GM03348 (cell line): Measurements from ENCODE around the gene ATG9B.
A peak's percentile ranks its signal among the peaks of the same experiment; 100 is the strongest.

Experiments used
- DNase-seq: peaks from one replicate; pipeline ENCODE4 v3.0.0; 2012; ENCODE audit warnings: low spot score

Gene ATG9B

DNA sequence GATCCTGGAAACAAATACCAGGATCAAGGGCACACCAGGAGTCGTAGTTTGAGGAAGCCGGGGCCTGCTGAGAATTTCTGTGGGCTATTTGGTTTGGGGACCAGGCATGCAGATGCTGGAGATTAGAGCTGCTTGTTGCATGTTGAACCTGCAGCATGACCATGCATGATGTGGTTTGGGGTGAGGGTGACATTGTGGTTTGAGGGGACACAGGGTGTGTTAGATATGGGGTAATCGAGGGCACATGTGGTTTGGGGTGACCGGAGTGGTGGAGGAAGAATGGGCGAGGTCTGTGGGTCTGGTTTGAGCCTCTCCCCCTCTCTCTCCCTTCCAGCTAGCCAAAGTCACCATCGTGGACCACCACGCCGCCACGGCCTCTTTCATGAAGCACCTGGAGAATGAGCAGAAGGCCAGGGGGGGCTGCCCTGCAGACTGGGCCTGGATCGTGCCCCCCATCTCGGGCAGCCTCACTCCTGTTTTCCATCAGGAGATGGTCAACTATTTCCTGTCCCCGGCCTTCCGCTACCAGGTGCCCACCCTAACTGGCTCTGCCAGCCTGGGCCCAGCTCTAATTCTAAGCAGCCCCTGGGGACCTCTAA, 23.3 kb downstream of the ATG9B start:
- DNase-seq, result no peak

GRCh38 chr7:150999497-151000230, 24.6 kb downstream of the ATG9B start:
- DNase-seq, result no peak

DNA sequence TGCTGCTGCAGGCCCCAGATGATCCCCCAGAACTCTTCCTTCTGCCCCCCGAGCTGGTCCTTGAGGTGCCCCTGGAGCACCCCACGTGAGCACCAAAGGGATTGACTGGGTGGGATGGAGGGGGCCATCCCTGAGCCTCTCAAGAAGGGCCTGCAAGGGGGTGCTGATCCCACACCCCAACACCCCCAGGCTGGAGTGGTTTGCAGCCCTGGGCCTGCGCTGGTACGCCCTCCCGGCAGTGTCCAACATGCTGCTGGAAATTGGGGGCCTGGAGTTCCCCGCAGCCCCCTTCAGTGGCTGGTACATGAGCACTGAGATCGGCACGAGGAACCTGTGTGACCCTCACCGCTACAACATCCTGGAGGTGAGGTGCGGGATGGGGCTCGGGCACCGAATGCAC, 25.3 kb downstream of the ATG9B start:
- no peak for DNase-seq

DNA sequence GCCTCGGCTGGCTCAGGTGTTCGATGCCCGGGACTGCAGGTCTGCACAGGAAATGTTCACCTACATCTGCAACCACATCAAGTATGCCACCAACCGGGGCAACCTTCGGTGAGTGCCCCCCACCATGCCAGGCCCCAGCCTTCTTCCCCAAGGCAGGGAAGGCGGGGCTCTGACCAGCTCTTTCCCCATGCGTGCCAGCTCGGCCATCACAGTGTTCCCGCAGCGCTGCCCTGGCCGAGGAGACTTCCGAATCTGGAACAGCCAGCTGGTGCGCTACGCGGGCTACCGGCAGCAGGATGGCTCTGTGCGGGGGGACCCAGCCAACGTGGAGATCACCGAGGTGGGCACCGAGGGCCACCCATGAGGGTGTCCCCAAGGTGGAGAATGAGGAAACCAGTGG, 26.0 kb downstream of the ATG9B start:
- no peak for DNase-seq

GRCh38 chr7:150997817-150998216, 26.5 kb downstream of the ATG9B start:
- no peak for DNase-seq

DNA sequence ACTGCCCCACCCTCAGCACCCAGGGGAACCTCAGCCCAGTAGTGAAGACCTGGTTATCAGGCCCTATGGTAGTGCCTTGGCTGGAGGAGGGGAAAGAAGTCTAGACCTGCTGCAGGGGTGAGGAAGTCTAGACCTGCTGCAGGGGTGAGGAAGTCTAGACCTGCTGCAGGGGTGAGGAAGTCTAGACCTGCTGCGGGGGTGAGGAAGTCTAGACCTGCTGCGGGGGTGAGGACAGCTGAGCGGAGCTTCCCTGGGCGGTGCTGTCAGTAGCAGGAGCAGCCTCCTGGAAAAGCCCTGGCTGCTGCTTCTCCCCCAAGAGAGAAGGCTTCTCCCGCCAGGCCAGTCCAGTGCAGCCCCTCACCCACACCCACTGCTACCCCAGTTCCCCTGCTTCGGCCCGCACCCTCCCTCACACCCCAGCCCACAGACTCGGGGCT, 27.2 kb downstream of the ATG9B start:
- no peak for DNase-seq

DNA sequence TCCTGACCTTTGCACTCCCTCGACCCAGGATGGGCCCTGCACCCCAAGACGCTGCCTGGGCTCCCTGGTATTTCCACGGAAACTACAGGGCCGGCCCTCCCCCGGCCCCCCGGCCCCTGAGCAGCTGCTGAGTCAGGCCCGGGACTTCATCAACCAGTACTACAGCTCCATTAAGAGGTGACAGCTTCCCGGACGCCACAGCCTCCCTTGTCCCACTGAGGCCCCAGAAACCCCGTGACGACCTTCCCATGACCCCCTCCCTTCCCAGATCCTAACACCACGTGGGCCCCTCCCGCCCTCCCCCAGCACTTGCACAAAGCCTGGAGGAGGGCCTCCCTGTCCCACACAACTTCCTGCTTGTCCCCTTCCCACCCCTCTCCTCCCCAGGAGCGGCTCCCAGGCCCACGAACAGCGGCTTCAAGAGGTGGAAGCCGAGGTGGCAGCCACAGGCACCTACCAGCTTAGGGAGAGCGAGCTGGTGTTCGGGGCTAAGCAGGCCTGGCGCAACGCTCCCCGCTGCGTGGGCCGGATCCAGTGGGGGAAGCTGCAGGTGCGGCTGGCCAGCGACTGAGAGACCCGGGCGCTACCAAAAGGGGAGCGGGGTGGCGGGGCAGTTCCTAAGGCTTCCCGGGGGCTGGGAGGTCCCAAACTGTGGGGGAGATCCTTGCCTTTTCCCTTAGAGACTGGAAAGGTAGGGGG, 27.8 kb downstream of the ATG9B start:
- DNase-seq, result no peak

DNA sequence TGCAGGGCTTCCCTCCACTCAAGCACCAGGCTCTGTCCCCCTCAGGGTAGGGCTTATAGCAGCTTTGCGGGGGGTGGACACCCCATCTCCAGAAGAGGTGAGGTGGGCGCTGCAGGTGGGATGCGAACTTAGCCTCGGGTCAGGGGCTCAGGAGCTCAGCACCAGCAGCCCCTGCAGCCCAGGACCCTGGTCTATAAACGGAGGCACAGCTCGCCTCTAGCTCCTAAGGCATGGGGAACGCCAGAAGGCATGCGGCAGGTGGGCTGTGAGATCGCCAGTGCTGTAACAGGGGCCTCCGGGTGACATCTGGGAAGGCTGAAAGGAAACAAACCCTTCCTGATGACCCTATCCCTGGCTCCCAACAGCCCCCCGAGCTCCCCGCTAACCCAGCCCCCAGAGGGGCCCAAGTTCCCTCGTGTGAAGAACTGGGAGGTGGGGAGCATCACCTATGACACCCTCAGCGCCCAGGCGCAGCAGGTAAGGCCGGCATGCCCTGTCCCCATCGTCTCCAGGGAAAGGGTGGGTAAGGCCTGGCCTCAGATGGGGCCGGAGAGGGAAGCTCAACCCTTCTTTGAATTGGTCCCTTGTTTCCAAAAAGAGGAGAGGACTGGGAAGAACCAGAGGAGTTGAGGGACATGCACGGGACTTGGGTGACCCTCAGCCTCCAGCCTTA, 29.3 kb downstream of the ATG9B start:
- no peak for DNase-seq

- no peak for DNase-seq
Measured at GRCh38 chr7:150994141-150994837, 30.0 kb downstream of the ATG9B start.

DNA sequence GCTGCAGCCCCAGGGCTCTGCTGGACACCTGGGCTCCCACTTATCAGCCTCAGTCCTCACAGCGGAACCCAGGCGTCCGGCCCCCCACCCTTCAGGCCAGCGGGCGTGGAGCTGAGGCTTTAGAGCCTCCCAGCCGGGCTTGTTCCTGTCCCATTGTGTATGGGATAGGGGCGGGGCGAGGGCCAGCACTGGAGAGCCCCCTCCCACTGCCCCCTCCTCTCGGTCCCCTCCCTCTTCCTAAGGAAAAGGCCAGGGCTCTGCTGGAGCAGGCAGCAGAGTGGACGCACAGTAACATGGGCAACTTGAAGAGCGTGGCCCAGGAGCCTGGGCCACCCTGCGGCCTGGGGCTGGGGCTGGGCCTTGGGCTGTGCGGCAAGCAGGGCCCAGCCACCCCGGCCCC, 30.8 kb downstream of the ATG9B start:
- DNase-seq, result no peak

DNA sequence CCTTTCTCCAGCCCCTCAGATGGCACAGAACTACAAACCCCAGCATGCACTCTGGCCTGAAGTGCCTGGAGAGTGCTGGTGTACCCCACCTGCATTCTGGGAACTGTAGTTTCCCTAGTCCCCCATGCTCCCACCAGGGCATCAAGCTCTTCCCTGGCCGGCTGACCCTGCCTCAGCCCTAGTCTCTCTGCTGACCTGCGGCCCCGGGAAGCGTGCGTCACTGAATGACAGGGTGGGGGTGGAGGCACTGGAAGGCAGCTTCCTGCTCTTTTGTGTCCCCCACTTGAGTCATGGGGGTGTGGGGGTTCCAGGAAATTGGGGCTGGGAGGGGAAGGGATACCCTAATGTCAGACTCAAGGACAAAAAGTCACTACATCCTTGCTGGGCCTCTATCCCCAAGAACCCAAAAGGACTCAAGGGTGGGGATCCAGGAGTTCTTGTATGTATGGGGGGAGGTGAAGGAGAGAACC, 31.4 kb downstream of the ATG9B start:
- no peak for DNase-seq

GRCh38 chr7:150992051-150992640, 32.1 kb downstream of the ATG9B start:
- no peak for DNase-seq

DNA sequence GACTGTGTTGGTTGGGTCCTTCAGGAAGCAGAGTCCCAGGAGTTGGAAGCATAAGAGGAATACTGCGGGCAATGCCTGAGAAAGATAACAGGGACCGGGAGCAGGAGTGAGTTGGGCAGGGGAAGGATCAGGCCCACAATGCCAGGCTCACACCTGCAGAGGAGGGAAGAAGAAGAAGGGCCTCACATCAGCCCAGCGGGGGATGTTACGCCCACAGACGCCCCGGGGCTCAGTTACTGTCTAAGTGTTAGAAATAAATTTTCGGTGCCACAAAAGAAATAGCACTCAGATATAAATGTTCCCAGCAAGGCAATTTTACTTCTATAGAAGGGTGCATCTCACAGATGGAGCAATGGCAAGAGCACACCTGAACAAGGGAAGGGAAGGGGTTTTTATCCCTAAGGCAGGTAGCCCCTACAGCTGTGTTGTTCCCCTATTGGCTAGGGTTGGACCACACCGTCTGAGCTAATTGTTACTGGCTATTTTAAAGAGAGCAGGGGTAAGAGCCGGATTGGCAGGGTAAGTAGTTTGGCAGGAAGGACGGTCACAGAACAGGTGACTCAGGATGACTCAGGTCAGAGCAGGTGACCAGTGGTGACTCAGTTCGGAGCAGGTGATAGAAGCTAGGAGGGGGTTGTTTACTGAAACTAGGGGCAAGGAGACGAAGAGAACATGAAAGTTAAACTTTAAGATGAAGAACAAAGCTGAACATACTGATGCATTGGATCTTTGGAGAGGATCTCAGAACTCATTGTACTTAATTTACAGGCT, 33.7 kb downstream of the ATG9B start, which contains the start of gene NOS3:
Gene NOS3, plus strand, starts transcription at position 602 of the 771 bp plus-strand sequence. CDS start 2,787 bp downstream, outside the sequence.
- no peak for DNase-seq

DNA sequence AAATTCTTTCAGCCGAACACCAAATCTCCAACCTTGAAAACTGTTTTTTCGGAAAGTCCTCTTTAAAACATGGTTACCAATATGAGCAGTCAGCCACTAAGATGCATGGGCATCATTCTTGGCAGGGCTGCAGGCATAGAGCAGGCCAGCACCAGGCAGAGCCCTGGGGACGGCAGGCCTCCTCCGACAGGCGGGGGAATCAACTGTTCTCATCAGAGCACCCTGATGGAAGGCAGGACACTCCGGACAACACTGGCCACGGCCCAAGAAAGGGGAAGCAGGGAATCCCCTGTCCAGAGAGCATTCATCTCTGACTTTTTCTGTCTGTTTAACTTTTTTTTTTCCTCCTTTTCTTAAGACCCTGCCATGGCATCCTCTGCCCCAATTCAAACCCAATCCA, 34.8 kb downstream of the ATG9B start:
- no peak for DNase-seq

- peak; percentile 80 for DNase-seq
Measured at GRCh38 chr7:150988230-150989226, 35.8 kb downstream of the ATG9B start.

DNA sequence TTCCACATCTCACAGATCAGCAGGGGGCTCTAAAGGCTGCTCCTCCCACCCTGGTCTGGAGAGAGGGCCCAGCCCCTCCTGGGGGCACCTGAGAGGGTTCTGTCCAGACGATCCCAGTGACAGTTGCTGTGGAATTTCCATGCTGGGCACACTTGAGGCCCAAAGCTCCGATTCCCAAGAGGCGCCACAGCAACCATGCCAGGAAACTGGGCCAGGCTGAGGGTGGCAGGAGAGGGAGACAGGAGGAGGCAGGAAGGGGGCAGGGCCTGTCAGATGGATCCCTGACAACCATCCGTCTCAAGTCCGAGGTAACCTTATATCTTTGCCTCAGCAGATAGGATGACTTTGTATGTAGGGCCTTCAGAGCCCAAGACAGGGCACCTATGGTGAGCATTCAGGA, 37.7 kb downstream of the ATG9B start:
- DNase-seq, result no peak

- DNase-seq, result peak; percentile 83
Measured at GRCh38 chr7:150986099-150986512, 38.2 kb downstream of the ATG9B start.

- DNase-seq, result no peak
Measured at GRCh38 chr7:150983893-150984368, 40.4 kb downstream of the ATG9B start.

GRCh38 chr7:150982351-150982750, 41.9 kb downstream of the ATG9B start:
- DNase-seq, result no peak
